Neuronal stem cell (in vitro differentiated cells): ENCODE measurements around the gene EFCAB9.

Experiments
- DNase-seq: peaks from one replicate; pipeline ENCODE4 v3.0.0-alpha.2; 2013; ENCODE audit warnings: low spot score
- H2AFZ ChIP-seq: one replicate; pipeline ENCODE4 v1.6.1; 2013; ENCODE audit warnings: mild to moderate bottlenecking, low read length, inconsistent platforms
- H2AK5ac ChIP-seq: 2 replicates; pipeline ENCODE4 v1.6.1; 2013; ENCODE audit warnings: low read depth, mild to moderate bottlenecking, inconsistent platforms, low read length, moderate library complexity, mixed read lengths
- H2BK120ac ChIP-seq: 2 replicates; pipeline ENCODE4 v1.6.1; 2013; ENCODE audit warnings: low read depth, mild to moderate bottlenecking, inconsistent platforms, low read length, moderate library complexity, mixed read lengths
- H2BK12ac ChIP-seq: one replicate; pipeline ENCODE4 v1.6.1; 2013; ENCODE audit warnings: low read length, inconsistent platforms
- H2BK15ac ChIP-seq: 2 replicates; pipeline ENCODE4 v1.6.1; 2013; ENCODE audit warnings: mild to moderate bottlenecking, low read length, inconsistent platforms, mixed read lengths
- H2BK5ac ChIP-seq: one replicate; pipeline ENCODE4 v1.6.1; 2013; ENCODE audit warnings: inconsistent platforms, mild to moderate bottlenecking, low read length, moderate library complexity
- H3K14ac ChIP-seq: one replicate; pipeline ENCODE4 v1.6.1; 2013; ENCODE audit warnings: low read length, inconsistent platforms
- H3K18ac ChIP-seq: 2 replicates; pipeline ENCODE4 v1.6.1; 2013; ENCODE audit warnings: low read length, inconsistent platforms
- H3K23ac ChIP-seq: 2 replicates; pipeline ENCODE4 v1.6.1; 2013; ENCODE audit warnings: low read depth, mild to moderate bottlenecking, mixed read lengths, low read length, inconsistent platforms; ENCODE audit not compliant: poor library complexity
- H3K27ac ChIP-seq: replicated peaks from 3 replicates; pipeline ENCODE4 v1.5.1; 2013; ENCODE audit warnings: low read length, inconsistent platforms
- H3K27me3 ChIP-seq, 3 experiments: 2 replicates each; pipeline ENCODE4 v1.6.1; 2013; ENCODE audit warnings: low read length in 3 of 3, mild to moderate bottlenecking in 2 of 3, inconsistent platforms in 1 of 3, low read depth in 1 of 3, mixed read lengths in 1 of 3, moderate library complexity in 1 of 3; ENCODE audit not compliant: control insufficient read depth in 3 of 3, insufficient read depth in 3 of 3
- H3K36me3 ChIP-seq, 2 donors: replicated peaks in 1 of 2; 2 replicates each; pipeline ENCODE4 v1.6.1; 2013; ENCODE audit warnings: low read length in 2 of 2; ENCODE audit not compliant: control insufficient read depth in 2 of 2, insufficient read depth in 2 of 2
- H3K4ac ChIP-seq: 2 replicates; pipeline ENCODE4 v1.6.1; 2013; ENCODE audit warnings: inconsistent platforms, mild to moderate bottlenecking, low read length, moderate library complexity
- H3K4me1 ChIP-seq, 2 donors: 1 replicate in 1 of 2; 2 replicates in 1 of 2; pipeline ENCODE4 v1.6.1; 2013; ENCODE audit warnings: low read length in 2 of 2, low read depth in 1 of 2; ENCODE audit not compliant: control insufficient read depth in 2 of 2, insufficient read depth in 1 of 2
- H3K4me2 ChIP-seq: one replicate; pipeline ENCODE4 v1.6.1; 2013; ENCODE audit warnings: mild to moderate bottlenecking, low read length, inconsistent platforms; ENCODE audit not compliant: insufficient read depth, poor library complexity, severe bottlenecking
- H3K4me3 ChIP-seq, 2 donors: 2 replicates each; pipeline ENCODE4 v1.5.1; 2013; ENCODE audit warnings: low read length in 2 of 2, mild to moderate bottlenecking in 2 of 2, inconsistent platforms in 1 of 2, moderate library complexity in 1 of 2
- H3K79me1 ChIP-seq: one replicate; pipeline ENCODE4 v1.6.1; 2013; ENCODE audit warnings: low read depth, mild to moderate bottlenecking, inconsistent platforms, low read length, moderate library complexity
- H3K9ac ChIP-seq: one replicate; pipeline ENCODE4 v1.6.1; 2013; ENCODE audit warnings: mild to moderate bottlenecking, low read depth, low read length, inconsistent platforms; ENCODE audit not compliant: poor library complexity
- H3K9me3 ChIP-seq, 2 donors: replicated peaks in 1 of 2; 2 replicates each; pipeline versions ENCODE3 to v1.6.1; 2013; ENCODE audit warnings: low read length in 2 of 2, mild to moderate bottlenecking in 2 of 2, inconsistent platforms in 1 of 2, low read depth in 1 of 2, mixed read lengths in 1 of 2, moderate library complexity in 1 of 2; ENCODE audit not compliant: control insufficient read depth in 2 of 2, insufficient read depth in 1 of 2
- H4K8ac ChIP-seq: one replicate; pipeline ENCODE4 v1.6.1; 2013; ENCODE audit warnings: low read depth, mild to moderate bottlenecking, inconsistent platforms, low read length, moderate library complexity
- H4K91ac ChIP-seq: one replicate; pipeline ENCODE4 v1.6.1; 2013; ENCODE audit warnings: low read length, low read depth, mild to moderate bottlenecking, inconsistent platforms; ENCODE audit not compliant: poor library complexity
- WGBS, 2 donors: extraction: QIAGEN DNeasy Blood & Tissue Kit; methylation state at CpG; one replicate each; pipeline ENCODE4 v1.1.7; 2013; ENCODE audit warnings: missing lambda C conversion rate in 2 of 2, mixed read lengths in 1 of 2; ENCODE audit not compliant: insufficient read length in 2 of 2, insufficient replicate concordance in 1 of 2; ENCODE audit errors: extremely low coverage in 2 of 2; 5-methylcytosine and 5-hydroxymethylcytosine counted together

Gene EFCAB9

GRCh38 chr5:172245703-172246125 lies 51.7 kb downstream of the EFCAB9 start:
- no peak overlapping the region for H3K27ac ChIP-seq
- no peak overlapping the region for H2BK120ac ChIP-seq
- H4K8ac ChIP-seq = no peak overlapping the region
- H4K91ac ChIP-seq = no peak overlapping the region
- no peaks in the 10 kb centered on the region for H3K27me3 ChIP-seq
- H3K23ac ChIP-seq = no peak overlapping the region
- no peak overlapping the region for H2AFZ ChIP-seq
- WGBS, 2 donors = no CpG with 5 or more reads among the region's 1 CpG
- H2BK12ac ChIP-seq = no peak overlapping the region
- peaks cover 2 to 24% of the 10 kb centered on the region in 2 donors for H3K9me3 ChIP-seq
- no peak overlapping the region for H3K9ac ChIP-seq
- H3K4ac ChIP-seq = no peak overlapping the region
- no peak overlapping the region for H2BK15ac ChIP-seq
- no peaks in the 10 kb centered on the region for H3K79me1 ChIP-seq
- no peak overlapping the region for H2AK5ac ChIP-seq
- no peak overlapping the region for H3K18ac ChIP-seq
- no peak overlapping the region for H3K4me3 ChIP-seq
- H2BK5ac ChIP-seq = no peak overlapping the region
- no peak overlapping the region for H3K14ac ChIP-seq
- no peaks in the 10 kb centered on the region for H3K4me1 ChIP-seq
- H3K4me2 ChIP-seq = no peak overlapping the region
- H3K36me3 ChIP-seq = peaks cover 3 to 63% of the 10 kb centered on the region in 2 donors
- DNase-seq = no peak

- Histone ChIP-seq H3K36me3 (peaks cover 0 to 61% of the 10 kb centered on the region in 2 donors), H2AK5ac (no peak overlapping the region), H3K4ac (no peak overlapping the region), H2BK120ac (no peak overlapping the region), H3K27ac (no peak overlapping the region), H4K8ac (no peak overlapping the region), H2AFZ (no peak overlapping the region), H3K23ac (no peak overlapping the region), H4K91ac (no peak overlapping the region), H2BK15ac (no peak overlapping the region), H3K14ac (no peak overlapping the region), H3K27me3 (no peaks in the 10 kb centered on the region), H3K18ac (no peak overlapping the region), H2BK12ac (no peak overlapping the region), H3K4me3 (no peak overlapping the region), H3K4me2 (no peak overlapping the region), H3K9me3 (peaks cover 2 to 43% of the 10 kb centered on the region in 2 donors), H3K9ac (no peak overlapping the region), H2BK5ac (no peak overlapping the region), H3K79me1 (no peaks in the 10 kb centered on the region), H3K4me1 (no peaks in the 10 kb centered on the region)
- WGBS, 2 donors = no CpG with 5 or more reads among the region's 2 CpGs
- no peak for DNase-seq
These were observed 54.7 kb downstream of the EFCAB9 start for GRCh38 chr5:172248637-172249036.

DNA sequence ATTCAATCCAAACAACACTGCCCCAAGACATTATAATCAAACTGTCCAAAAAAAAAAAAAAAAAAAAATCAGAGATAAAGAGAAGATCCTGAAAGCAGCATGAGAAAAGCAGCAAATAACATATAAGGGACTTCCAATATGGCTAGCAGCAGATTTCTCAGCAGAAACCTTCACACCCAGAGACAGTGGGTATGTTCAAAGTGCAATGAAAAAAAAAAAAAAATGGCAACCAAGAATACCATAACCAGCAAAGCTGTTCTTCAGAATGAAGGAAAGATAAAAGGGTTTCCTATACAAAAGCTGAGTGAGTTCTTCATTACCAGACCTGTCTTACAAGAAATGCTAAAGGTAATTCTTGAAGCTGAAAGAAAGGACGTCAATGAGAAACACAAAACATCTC lies 57.4 kb downstream of the EFCAB9 start:
- Histone ChIP-seq H3K36me3 (peaks cover 14 to 76% of the 10 kb centered on the region in 2 donors), H3K4me3 (no peak overlapping the region), H3K4me1 (no peaks in the 10 kb centered on the region), H2BK12ac (no peak overlapping the region), H3K9me3 (peaks cover 15 to 63% of the 10 kb centered on the region in 2 donors), H4K91ac (no peak overlapping the region), H2BK15ac (no peak overlapping the region), H3K27me3 (no peaks in the 10 kb centered on the region), H3K79me1 (peaks cover 3% of the 10 kb centered on the region), H3K4ac (no peak overlapping the region), H2BK5ac (no peak overlapping the region), H4K8ac (no peak overlapping the region), H3K9ac (no peak overlapping the region), H2AK5ac (no peak overlapping the region), H3K14ac (no peak overlapping the region), H3K27ac (no peak overlapping the region), H3K4me2 (no peak overlapping the region), H2BK120ac (no peak overlapping the region), H3K18ac (no peak overlapping the region), H3K23ac (no peak overlapping the region), H2AFZ (no peak overlapping the region)
- WGBS, 2 donors = no CpG with 5 or more reads among the region's 1 CpG
- DNase-seq = no peak

DNA sequence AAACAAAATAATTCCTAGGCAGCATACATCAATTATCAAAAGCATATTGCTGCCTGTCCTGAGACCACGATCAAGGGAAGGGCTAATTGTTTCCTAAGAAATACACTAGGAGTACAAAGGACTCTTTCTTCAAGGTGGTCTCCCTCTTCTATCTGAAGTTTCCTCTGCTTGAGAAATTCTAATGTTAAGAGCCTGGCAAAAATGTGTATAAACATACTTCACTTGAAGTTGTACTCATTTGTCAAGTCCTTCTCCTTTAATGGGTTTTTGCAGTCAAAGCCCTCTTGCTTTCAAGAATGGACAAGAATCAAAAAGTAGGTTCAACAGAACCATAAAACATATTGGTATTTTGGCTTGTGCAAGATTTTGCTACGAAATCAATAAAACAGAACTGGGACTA lies 58.5 kb downstream of the EFCAB9 start:
- no peak overlapping the region for H3K9ac ChIP-seq
- no peak overlapping the region for H3K4ac ChIP-seq
- no peak overlapping the region for H4K8ac ChIP-seq
- H2AFZ ChIP-seq = no peak overlapping the region
- H2BK5ac ChIP-seq = no peak overlapping the region
- DNase-seq = no peak
- peaks cover 17 to 78% of the 10 kb centered on the region in 2 donors for H3K36me3 ChIP-seq
- H3K4me3 ChIP-seq = no peak overlapping the region
- H3K4me1 ChIP-seq = no peaks in the 10 kb centered on the region
- no peak overlapping the region for H3K23ac ChIP-seq
- no peak overlapping the region for H4K91ac ChIP-seq
- H3K27ac ChIP-seq = no peak overlapping the region
- H2BK15ac ChIP-seq = no peak overlapping the region
- H3K27me3 ChIP-seq = no peaks in the 10 kb centered on the region
- no CpG with 5 or more reads among the region's 2 CpGs for whole genome bisulfite sequencing, 2 donors
- H2AK5ac ChIP-seq = no peak overlapping the region
- no peak overlapping the region for H3K4me2 ChIP-seq
- no peak overlapping the region for H3K18ac ChIP-seq
- H3K79me1 ChIP-seq = peaks cover 3% of the 10 kb centered on the region
- peaks cover 17 to 73% of the 10 kb centered on the region in 2 donors for H3K9me3 ChIP-seq
- H3K14ac ChIP-seq = no peak overlapping the region
- no peak overlapping the region for H2BK120ac ChIP-seq
- no peak overlapping the region for H2BK12ac ChIP-seq
